H54 (cell line): ENCODE measurements around the gene ZNF862.

ENCODE experiments used
- DNase-seq: peaks from one replicate; pipeline ENCODE4 v3.0.0; 2011; ENCODE audit warnings: low spot score, mixed read lengths; ENCODE audit not compliant: insufficient read length
- FAIRE-seq: peaks from 3 replicates; lab custom pipeline; 2011; peaks lifted over from hg19 to GRCh38; lab: Jason Lieb, UNC
- POLR2A ChIP-seq: IDR thresholded peaks from 2 replicates; pipeline ENCODE4 v1.6.1; 2011; ENCODE audit warnings: low read depth, mild to moderate bottlenecking, low read length

The ZNF862 gene

DNA sequence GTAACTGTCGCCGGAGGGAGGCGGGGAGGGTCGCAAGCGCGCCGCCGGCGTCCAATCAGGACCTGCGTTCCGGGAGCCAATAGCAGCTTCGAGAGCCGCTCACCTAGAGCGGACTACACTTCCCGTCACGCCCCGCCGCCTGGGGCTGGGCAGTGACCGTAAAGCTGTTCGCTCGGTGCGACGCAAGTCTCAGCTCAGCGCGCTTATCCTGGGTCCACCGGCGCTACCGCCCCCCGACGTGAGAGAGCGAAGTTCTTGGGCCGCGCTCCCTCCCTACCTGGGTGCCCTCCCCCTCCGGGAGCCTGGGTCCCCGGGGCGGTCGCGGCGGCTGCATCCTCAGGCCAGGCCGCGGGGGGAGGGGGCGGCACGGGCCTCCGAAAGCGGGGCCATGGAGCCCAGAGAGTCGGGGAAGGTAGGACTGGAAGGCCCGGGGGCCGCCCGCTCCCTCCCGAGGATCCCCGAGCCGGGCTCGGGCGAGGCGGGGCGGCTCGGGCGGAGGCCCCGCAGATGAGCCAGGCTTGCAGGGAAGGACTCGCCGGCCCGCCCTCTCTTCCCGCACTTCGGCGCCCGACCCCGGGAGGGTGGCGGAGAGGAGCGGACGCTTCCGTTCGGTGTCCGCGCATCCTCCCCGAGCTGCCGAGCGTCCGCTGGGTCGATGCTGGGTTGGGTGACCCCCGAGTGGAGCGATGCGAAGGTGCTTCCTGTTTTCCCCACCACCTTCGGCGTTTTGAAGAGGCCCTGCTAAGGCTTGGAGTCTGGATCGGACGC, at the start of gene ZNF862:
Gene ZNF862 (plus strand): TSS at position 152 of the 768 bp plus-strand sequence. CDS start 237 bp downstream, at position 389.
- FAIRE-seq (peak; percentile 57), DNase-seq (peak; percentile 99)
- peak; percentile 90 for TF ChIP-seq POLR2A

DNA sequence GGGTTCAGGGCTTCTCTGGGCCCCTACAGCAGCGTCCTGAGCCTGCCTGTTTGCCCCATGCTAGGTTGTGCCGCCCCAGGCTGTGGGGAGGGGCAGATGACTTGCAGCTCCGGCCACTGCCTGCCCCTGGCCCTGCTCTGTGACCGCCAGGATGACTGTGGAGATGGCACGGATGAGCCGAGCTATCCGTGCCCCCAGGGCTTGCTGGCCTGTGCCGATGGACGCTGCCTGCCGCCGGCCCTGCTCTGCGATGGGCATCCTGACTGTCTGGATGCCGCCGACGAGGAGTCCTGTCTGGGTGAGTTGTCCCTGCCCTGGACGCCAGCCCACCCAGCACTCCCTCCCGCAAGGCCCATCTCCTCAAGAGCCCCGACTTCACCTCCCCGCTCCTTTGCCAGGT, 49.1 kb upstream of the ZNF862 start:
- DNase-seq: no peak
- no peak for FAIRE-seq
- no peak for TF ChIP-seq POLR2A

DNA sequence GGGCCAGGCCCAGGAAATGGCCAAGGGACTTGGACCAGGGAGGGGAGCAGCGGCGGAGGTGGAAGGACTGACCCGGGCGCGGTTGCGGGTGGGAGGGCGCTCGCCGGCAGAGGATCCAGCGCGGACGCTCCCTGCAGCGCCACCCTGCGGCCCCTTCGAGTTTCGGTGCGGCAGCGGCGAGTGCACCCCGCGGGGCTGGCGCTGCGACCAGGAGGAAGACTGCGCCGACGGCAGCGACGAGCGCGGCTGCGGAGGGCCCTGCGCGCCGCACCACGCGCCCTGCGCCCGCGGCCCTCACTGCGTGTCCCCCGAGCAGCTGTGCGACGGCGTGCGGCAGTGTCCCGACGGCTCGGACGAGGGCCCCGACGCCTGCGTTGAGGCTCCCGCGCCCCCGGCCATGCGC, 48.0 kb upstream of the ZNF862 start:
- no peak for TF ChIP-seq POLR2A
- FAIRE-seq: no peak
- DNase-seq: no peak

DNA sequence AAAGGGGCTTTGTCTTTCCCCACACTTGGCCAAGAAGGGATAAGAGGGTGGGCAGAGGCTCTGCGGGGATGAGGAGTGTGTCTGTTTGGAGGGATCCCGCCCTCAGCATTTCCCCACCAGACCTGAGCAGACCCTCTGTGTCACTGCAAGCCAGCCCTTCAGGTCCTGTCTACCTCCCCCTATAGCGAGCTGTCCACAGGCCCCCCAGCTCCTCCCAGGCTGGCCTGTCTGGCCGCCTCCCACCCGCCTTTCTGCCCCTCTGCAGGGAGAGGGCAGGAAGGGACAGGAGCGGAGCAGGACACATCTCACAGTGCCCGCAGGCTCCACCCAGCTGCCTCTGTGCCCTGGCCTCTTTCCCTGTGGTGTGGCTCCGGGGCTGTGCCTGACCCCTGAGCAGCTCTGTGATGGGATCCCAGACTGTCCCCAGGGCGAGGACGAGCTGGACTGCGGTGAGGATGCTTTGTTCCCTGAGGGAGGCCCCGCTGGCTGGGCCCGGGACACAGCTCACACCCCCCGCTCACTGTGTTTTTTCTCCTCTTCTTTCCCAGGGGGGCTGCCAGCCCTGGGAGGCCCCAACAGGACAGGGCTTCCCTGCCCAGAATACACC, 47.3 kb upstream of the ZNF862 start:
- TF ChIP-seq POLR2A: no peak
- FAIRE-seq (no peak), DNase-seq (no peak)

DNA sequence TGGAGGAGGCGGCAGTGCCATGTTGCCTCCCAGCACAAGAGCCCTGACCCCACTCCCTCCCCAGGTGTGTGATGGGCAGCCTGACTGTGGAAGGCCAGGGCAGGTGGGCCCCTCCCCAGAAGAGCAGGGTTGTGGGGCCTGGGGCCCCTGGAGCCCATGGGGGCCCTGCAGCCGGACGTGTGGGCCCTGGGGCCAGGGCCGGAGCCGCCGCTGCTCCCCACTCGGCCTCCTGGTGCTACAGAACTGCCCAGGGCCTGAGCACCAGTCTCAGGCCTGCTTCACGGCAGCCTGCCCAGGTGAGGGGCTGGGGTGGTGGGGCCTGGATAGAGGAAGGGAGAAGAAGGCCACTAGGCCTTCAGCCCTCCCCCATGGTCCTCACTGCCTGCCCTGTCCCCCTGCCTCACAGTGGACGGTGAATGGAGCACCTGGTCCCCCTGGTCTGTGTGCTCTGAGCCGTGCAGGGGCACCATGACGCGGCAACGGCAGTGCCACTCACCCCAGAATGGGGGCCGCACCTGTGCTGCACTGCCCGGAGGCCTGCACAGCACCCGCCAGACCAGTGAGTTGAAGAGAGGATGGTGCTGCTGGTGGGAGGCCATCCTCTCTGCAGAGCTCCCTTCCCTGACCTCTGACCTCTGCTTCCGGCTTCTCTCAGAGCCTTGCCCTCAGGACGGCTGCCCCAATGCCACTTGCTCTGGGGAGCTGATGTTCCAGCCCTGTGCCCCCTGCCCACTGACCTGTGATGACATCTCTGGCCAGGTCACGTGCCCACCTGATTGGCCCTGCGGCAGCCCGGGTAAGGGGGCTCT, 46.6 kb upstream of the ZNF862 start:
- DNase-seq (no peak), FAIRE-seq (no peak)
- TF ChIP-seq POLR2A: no peak

GRCh38 chr7:149792220-149792595, 46.0 kb upstream of the ZNF862 start:
- no peak for TF ChIP-seq POLR2A
- FAIRE-seq (no peak), DNase-seq (no peak)

GRCh38 chr7:149793261-149793660, 44.9 kb upstream of the ZNF862 start:
- FAIRE-seq: no peak
- TF ChIP-seq POLR2A: no peak
- DNase-seq: no peak

- TF ChIP-seq POLR2A: no peak
These were observed 43.5 kb upstream of the ZNF862 start for GRCh38 chr7:149794661-149795060.

GRCh38 chr7:149795126-149795525, 43.0 kb upstream of the ZNF862 start:
- TF ChIP-seq POLR2A: no peak
- FAIRE-seq: no peak
- DNase-seq: no peak

More at GRCh38 chr7:149794661-149795060, 43.5 kb upstream of the ZNF862 start:
- FAIRE-seq (no peak), DNase-seq (no peak)

DNA sequence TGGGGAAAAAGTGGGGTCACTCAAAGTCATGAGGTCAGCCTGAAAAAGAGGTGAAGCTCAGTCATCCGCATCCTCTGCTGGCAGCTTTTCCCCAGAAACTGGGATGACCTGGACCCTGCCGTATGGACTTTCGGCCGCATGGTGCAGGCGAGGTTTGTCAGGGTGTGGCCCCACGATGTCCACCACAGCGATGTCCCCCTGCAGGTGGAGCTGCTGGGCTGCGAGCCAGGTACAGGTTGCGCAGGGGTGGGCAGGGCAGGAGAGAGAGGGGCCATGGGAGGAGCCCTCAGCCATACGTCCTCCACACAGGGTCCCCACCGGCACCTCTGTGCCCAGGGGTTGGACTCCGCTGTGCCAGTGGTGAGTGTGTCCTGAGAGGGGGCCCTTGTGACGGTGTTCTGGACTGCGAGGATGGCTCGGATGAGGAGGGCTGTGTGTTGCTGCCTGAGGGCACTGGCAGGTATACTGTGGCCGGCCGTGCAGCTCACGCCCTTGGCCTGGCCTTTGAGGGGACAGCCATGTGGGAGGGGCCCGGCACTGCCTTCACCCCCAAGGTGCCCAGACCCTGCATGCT, 41.8 kb upstream of the ZNF862 start:
- DNase-seq (no peak), FAIRE-seq (no peak)
- no peak for TF ChIP-seq POLR2A

GRCh38 chr7:149797771-149798170, 40.4 kb upstream of the ZNF862 start:
- DNase-seq (no peak), FAIRE-seq (no peak)
- no peak for TF ChIP-seq POLR2A

DNA sequence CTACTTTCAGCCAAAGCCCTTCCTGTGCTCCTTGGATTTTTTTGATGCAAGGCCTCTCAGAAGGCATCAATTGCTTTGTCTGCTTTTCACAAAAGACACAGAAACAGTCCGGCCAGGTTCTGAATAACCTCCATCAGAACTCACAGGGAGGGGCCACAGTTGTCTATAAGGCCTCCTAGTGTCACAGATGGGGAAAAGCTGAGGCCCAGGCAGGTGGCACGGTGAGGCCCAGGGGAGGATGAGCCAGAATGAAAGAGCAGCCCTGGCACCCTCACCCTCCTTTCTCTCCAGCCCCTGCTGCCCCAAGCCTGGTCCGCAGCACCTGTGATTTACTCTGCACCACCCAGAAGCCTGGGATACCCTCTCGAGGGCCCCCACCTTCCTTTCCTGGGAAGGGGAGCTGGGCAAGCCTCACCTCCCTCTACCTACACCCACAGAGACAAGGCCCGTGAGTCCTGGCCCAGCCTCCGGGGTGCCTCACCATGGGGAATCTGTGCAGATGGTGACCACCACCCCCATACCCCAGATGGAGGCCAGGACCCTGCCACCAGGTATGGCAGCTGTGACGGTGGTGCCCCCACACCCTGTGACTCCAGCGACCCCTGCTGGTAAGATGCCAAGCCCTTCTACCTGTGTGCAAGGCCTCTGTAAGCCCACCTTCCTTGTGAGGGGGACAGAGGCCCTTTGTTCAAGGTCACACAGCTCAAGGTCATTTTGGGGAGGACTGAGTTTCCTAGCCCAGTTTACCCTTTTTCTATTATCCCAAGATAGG, 38.6 kb upstream of the ZNF862 start:
- FAIRE-seq: no peak
- TF ChIP-seq POLR2A: no peak
- DNase-seq: no peak

- TF ChIP-seq POLR2A: no peak
- FAIRE-seq: no peak
- no peak for DNase-seq
These were observed 38.0 kb upstream of the ZNF862 start for GRCh38 chr7:149800169-149800555.
